Skeletal muscle satellite cell (primary cell): ENCODE measurements around the gene PAK6.

ENCODE experiments used
- H3K27me3 ChIP-seq: 2 replicates; pipeline ENCODE4 v1.7.0; 2013; ENCODE audit warnings: low read length; ENCODE audit not compliant: control insufficient read depth, insufficient read depth
- H3K36me3 ChIP-seq: 2 replicates; pipeline ENCODE4 v1.7.0; 2013; ENCODE audit warnings: mild to moderate bottlenecking, control low read depth, low read length; ENCODE audit not compliant: insufficient read depth
- H3K4me1 ChIP-seq: 2 replicates; pipeline ENCODE4 v1.7.0; 2013; ENCODE audit warnings: low read length; ENCODE audit not compliant: control insufficient read depth, insufficient read depth
- H3K4me2 ChIP-seq: 2 replicates; pipeline ENCODE4 v1.7.0; 2013; ENCODE audit warnings: mild to moderate bottlenecking, low read length
- H3K4me3 ChIP-seq: 2 replicates; pipeline ENCODE4 v1.7.0; 2013; ENCODE audit warnings: low read length
- H3K9ac ChIP-seq: 2 replicates; pipeline ENCODE4 v1.7.0; 2013; ENCODE audit warnings: mild to moderate bottlenecking, low read depth, low read length, moderate library complexity
- H3K9me3 ChIP-seq: replicated peaks from 2 replicates; pipeline ENCODE4 v1.7.0; 2013; ENCODE audit warnings: mild to moderate bottlenecking, control low read depth, low read length

The PAK6 gene

DNA sequence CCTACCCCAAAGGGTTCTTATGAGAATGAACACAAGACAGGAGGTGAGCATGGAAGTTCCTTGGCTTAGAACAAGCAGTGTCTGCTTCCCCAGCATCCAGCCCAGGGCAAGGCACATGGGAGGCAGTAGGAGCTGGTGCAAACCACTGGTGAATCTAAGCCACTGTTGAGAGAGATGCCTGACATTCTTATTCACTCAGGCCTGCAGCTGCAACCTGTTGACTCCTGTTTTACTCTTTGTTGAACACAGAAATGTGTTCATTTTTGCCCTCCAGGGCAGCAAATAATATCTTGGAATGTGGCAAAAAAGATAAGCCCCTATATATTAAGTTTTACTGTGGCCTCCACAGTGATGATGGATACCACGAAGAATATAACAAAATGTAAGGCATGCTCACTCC, 8.9 kb upstream of the PAK6 start:
- Histone ChIP-seq H3K9ac (no peak overlapping the region), H3K27me3 (no peaks in the 10 kb centered on the region), H3K4me3 (no peak overlapping the region), H3K4me1 (no peaks in the 10 kb centered on the region), H3K4me2 (no peak overlapping the region), H3K9me3 (no peaks in the 10 kb centered on the region), H3K36me3 (peaks cover 3% of the 10 kb centered on the region)

DNA sequence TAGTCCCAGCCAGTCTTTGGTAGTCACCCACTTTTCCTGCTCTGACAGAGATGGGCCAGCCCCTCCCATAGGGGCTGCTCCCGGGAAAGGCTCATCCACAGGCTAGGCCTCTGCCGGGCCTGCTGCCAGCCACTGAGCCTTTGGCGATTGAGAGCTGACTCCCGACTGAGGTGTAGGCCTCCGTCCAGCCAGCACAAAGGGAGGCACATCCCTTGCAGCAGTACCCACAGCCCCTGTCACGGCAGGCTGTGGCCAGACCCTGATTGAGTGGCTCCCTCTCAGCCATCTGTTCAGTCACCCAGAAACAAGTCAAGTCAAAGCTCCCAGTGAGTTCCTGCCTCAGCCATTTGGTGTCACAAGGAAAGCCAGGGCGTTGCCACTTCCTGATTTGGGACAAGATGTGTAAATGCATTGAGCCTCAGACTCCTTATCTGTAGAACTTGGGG, 6.2 kb upstream of the PAK6 start:
- H3K36me3 ChIP-seq, result peaks cover 3% of the 10 kb centered on the region
- no peak overlapping the region for H3K9ac ChIP-seq
- H3K4me2 ChIP-seq, result no peak overlapping the region
- no peaks in the 10 kb centered on the region for H3K9me3 ChIP-seq
- H3K4me1 ChIP-seq, result no peaks in the 10 kb centered on the region
- no peak overlapping the region for H3K4me3 ChIP-seq
- no peaks in the 10 kb centered on the region for H3K27me3 ChIP-seq

DNA sequence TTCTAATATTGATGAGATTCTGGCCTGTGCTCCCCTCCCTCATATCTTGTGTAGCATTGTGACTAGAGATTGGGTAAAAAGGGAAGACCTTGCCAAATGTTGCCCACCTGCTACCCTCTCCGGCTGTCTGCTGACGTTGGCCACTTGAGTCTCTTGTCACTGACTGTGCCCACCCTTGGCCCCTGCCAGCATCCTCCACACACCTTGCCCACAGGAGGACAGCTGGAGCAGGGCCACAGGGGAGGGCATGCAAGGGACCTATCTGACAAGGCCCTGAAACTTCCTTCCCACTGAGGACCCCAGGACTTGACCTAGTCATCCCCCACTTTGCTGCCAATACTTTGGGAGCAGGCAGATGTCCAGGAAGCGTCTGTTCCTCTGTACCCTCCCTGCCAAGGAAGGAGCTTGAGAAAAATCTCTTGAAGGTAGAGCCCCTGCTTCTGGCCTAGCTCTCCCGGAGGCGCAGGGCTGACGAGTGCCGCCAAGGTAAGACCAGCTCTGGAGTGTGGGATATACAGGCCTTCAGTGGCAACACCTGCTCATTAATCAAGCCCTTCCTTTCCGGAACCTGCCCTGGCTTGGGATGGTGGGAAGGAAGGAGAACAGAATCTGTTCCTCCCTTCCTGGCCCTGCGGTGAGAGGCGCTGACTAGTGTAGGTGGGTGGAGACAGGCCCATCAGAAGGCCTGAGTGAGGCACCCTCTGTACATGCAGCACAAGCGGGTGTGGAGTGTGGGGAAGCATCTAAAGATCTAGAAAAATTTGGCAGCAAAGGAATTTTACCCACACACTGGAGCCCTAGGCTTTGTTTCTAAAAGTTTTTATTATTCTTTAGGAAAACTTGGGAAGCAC, 4.9 kb upstream of the PAK6 start:
- Histone ChIP-seq H3K4me3 (no peak overlapping the region), H3K36me3 (peaks cover 3% of the 10 kb centered on the region), H3K9me3 (no peaks in the 10 kb centered on the region), H3K9ac (no peak overlapping the region), H3K4me1 (peaks cover 4% of the 10 kb centered on the region), H3K27me3 (peaks cover 6% of the 10 kb centered on the region), H3K4me2 (no peak overlapping the region)

DNA sequence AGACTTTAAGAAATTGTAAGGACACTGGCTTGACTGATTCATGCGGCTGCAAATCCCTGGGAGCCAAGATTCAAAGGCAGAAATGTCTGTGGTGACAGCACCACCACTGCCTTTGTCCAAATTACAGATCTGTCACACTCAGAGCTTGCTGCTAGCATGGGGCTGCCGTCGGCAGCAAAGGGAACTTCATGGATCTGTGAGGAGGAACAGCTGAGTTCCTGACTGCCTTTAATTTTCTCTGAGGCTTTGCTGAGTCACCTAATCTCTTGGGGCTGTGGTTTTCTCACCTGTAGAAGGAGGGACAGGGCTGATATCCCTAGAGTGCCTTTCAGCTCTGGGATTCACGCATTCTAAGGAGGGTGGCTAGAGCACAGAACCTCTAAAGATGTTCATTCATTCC, 4.1 kb upstream of the PAK6 start:
- Histone ChIP-seq H3K9me3 (no peaks in the 10 kb centered on the region), H3K4me3 (no peak overlapping the region), H3K9ac (no peak overlapping the region), H3K4me1 (peaks cover 12% of the 10 kb centered on the region), H3K27me3 (peaks cover 6% of the 10 kb centered on the region), H3K4me2 (no peak overlapping the region), H3K36me3 (peaks cover 3% of the 10 kb centered on the region)

DNA sequence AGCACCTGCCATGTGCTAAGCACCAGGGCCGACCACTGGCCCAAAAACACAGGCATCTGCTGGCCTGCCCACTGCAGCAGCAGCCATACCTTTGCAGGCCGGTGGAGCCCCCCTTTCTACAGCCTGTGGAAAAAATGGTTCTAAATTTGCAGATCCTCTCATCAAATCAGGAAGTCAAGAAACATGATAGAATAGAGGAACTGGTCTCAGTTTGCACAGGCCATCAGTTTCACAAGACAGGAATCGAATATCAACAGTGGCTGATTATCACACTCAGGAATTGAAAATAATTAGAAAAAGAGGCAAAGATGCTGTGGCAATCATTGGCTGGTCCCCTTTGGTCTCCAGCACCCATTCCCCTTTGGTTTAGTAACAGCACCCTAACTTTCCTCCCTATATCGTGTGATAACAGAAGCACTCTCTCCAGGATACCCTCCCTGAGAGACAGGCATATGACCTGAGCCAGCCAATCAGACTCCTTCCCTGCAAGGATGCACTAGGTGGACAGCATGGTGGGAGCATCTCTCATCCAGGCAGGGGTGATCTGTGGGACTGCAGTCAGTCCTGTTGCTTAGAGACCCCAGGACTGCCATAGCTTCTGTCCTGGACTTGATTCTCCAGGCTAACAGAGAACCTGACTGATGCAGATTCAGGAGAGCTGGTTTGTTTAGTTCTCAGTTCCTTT, 3.5 kb upstream of the PAK6 start:
- Histone ChIP-seq H3K4me1 (peaks cover 12% of the 10 kb centered on the region), H3K9me3 (no peaks in the 10 kb centered on the region), H3K4me3 (no peak overlapping the region), H3K36me3 (peaks cover 3% of the 10 kb centered on the region), H3K9ac (no peak overlapping the region), H3K27me3 (peaks cover 6% of the 10 kb centered on the region), H3K4me2 (no peak overlapping the region)

DNA sequence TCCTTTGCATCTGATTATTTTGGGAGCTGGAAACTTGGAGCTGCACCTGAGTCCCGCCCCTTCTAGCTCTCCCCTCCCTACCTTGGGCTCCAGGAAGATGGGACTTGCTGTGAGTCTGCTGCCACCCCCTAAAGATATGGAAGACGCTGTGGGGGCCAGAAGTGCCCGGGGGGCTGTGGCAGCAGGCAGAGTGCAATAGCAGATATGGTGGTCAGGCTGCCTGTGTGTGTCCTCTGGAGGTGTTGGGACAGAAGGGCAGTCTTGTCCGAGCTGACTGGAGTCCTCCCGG, 485 bp downstream of the PAK6 start:
- Histone ChIP-seq H3K9ac (no peak overlapping the region), H3K36me3 (no peaks in the 10 kb centered on the region), H3K4me3 (peak overlapping the region; percentile 68), H3K4me1 (peaks cover 12% of the 10 kb centered on the region), H3K27me3 (peaks cover 19% of the 10 kb centered on the region), H3K4me2 (peak overlapping the region; percentile 86), H3K9me3 (no peaks in the 10 kb centered on the region)

DNA sequence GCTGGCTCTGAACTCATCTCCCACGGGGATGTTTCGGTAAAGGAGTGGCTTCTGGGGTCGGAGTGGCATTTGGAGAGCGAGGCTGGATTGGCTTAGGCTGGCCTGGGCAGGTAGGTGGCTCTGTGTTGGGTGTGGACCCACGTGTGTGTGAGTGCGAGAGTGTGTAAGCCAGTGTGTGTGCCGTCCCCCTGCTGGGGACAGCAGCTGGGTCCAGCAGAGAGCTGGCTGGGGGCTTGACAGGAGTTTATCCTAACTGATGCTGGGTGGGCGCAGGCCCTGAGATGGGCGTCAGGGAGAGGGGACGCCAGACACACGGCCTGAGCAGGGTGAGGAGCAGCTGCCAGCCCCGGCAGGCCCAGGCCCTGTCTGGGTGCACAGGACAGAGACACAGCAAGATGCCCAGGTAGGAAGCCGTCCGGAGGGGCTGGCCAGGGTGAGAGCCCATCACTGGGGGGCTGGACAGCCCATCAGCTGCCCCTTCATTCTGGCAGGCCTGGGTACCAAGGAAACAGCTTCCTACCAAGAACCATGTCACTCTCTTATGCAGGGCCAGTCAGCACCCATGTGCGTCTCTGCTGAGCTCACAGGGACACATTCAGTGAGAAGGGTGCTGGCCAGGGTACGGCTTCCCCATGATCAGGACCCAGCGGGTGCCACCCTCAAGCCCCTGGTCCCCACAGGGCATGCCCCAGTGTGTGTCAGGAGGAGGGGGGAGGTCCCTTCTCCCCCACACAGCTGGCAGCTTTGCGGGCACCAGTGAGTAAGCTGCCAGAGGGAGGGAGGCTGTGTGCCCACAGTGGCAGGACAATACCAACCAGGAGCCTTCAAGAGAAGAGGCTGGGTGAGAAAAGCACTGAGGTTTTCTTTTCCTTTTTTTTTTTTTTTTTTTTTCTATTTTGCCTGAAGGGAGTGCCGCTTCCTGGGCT, 1.1 kb downstream of the PAK6 start:
- peaks cover 12% of the 10 kb centered on the region for H3K4me1 ChIP-seq
- no peaks in the 10 kb centered on the region for H3K36me3 ChIP-seq
- H3K9ac ChIP-seq, result no peak overlapping the region
- H3K9me3 ChIP-seq, result no peaks in the 10 kb centered on the region
- H3K4me3 ChIP-seq, result no peak overlapping the region
- peaks cover 23% of the 10 kb centered on the region for H3K27me3 ChIP-seq
- H3K4me2 ChIP-seq, result no peak overlapping the region

DNA sequence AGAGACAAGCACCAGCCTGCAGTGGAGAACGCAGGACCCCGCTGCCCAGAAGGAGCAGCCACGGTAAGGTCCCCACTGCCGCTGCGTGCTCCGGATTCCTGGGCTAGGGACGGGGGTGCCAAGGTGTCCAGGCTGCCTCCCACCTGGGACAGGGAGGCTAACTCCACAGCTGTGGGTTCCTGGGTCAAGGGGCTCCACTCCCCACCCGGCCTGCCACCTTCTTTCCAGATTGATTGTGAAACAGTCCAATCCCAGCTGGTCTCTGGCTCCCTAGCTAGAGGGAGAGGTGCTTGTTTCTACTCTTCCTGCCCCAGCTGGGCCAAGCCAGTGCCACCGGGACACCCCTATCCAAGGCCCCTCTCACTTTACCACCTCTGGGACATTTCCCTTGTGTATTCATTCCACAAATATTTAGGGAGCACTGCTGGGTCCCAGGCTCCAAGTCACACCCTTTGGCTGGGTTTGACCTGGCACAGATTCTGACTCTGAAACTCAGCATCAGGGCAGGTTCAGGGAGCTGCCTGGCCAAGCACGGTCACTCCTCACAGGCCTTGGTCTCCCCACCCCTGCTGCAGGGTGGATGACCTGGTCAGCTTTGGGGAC, 1.9 kb downstream of the PAK6 start:
- Histone ChIP-seq H3K36me3 (no peaks in the 10 kb centered on the region), H3K4me3 (no peak overlapping the region), H3K4me2 (no peak overlapping the region), H3K4me1 (peaks cover 12% of the 10 kb centered on the region), H3K27me3 (peaks cover 31% of the 10 kb centered on the region), H3K9me3 (no peaks in the 10 kb centered on the region), H3K9ac (no peak overlapping the region)

DNA sequence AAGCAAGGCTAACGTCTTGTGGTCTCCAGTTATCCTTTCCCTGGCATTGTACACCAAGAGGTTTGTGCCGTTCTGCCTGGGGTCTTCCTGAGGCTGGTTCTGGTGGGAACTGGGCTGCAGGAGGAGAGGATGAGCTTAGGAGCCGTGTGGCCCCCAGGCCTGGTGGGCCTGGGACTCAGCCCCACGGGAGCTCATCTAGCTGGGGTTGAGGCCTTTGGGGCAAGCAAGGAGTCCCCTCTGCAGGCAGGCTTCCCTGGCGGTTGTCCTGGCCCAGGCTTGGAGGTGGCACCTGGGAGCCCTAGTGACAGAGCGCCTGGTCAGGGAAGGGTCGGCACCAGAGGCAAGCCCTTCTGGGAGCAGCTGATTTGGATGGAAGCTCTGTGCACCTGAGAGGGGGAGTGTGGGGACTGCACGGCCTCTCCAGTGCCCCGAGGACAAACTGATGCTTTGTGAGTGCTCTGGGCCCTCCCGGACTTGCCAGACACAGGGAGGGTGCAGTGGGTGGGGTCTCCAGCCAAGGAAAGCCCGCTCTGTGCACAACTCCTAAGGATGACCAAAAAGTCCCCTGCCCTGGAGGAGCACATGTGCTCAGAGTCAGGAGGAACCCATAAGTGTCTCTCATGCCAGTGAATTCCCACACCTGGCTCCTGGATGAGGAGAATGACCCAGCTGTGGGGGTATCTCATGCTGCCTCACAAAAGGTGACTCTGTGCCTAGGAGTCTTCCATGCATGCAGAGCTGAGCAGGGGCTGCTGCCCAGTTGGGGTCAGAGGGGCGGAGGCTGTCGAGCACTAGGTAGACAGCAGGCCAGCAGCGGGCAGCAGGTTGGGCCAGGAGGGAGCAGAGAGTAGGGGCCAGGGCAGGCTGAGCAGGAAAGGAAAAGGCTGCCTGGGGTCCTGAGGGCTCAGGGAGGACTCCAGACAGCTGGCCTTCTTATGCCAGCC, 2.7 kb downstream of the PAK6 start:
- no peaks in the 10 kb centered on the region for H3K9me3 ChIP-seq
- peaks cover 12% of the 10 kb centered on the region for H3K4me1 ChIP-seq
- no peaks in the 10 kb centered on the region for H3K36me3 ChIP-seq
- no peak overlapping the region for H3K4me3 ChIP-seq
- peaks cover 31% of the 10 kb centered on the region for H3K27me3 ChIP-seq
- H3K9ac ChIP-seq, result no peak overlapping the region
- no peak overlapping the region for H3K4me2 ChIP-seq

DNA sequence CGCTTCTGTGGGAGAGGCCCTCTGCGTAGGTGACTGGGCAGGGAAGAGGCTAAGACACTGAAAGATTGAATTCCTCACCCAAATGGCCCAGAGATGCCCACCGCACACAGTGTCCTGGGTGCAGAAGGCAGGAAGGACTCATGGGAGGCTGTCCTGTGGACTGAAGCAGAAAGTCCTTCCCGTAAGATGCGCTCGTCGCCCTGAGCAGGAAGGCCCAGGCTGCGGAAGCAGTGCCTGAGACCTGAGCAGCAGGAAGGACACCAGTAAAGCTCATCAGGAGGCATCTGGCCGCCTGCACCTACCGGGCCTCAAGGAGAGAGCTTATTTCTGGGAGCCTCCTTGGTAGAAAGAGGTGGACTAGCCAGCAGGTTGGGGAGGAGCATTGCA, 3.3 kb downstream of the PAK6 start:
- Histone ChIP-seq H3K9me3 (no peaks in the 10 kb centered on the region), H3K4me1 (peaks cover 12% of the 10 kb centered on the region), H3K27me3 (peaks cover 31% of the 10 kb centered on the region), H3K4me2 (no peak overlapping the region), H3K4me3 (no peak overlapping the region), H3K9ac (no peak overlapping the region), H3K36me3 (no peaks in the 10 kb centered on the region)
